Measurements from ENCODE around the gene RYK.

DNA sequence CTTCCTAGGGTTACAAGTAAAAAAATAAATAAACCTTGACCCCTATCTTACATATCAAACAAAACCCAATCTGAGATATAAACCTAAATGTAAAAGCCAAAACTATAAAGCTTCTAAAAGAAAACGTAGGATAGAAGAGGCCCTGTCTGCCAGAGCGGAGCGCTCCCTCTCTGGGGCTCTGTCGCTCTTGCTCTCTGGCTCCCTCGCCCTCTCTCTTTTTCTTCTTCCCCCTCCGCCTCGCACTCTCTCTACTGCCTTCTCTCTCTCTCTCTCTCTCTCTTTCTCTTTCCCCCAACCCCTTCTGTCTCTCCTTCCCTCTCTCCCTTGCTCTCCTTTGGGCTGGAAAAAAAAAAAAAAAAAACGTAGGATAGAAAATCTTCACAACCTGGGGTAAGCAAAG, 21.6 kb downstream of the RYK start:
- TF ChIP-seq, protein P1, sequence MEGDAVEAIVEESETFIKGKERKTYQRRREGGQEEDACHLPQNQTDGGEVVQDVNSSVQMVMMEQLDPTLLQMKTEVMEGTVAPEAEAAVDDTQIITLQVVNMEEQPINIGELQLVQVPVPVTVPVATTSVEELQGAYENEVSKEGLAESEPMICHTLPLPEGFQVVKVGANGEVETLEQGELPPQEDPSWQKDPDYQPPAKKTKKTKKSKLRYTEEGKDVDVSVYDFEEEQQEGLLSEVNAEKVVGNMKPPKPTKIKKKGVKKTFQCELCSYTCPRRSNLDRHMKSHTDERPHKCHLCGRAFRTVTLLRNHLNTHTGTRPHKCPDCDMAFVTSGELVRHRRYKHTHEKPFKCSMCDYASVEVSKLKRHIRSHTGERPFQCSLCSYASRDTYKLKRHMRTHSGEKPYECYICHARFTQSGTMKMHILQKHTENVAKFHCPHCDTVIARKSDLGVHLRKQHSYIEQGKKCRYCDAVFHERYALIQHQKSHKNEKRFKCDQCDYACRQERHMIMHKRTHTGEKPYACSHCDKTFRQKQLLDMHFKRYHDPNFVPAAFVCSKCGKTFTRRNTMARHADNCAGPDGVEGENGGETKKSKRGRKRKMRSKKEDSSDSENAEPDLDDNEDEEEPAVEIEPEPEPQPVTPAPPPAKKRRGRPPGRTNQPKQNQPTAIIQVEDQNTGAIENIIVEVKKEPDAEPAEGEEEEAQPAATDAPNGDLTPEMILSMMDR (conservative IDR thresholded peaks at IDR 0.05 in 1 of 2, IDR thresholded peaks at IDR 0.05 in 1 of 2; ENCODE audit: low read depth in 1 of 2, low read length in 2 of 2) = no peak
- TF ChIP-seq EZH2 (IDR thresholded peaks at IDR 0.05; ENCODE audit: low read length, missing control alignments) = no peak
